HCT116 (cell line): ENCODE data around the gene PIK3R2. TPM values are rescaled to one million over a fixed set of nuclear protein-coding genes. Genes with fewer than 3 reads are reported as not detected.

Experiments
- ATAC-seq: fragments of 200-7000 bp; cut with Tn5 transposase; 2 replicates; pipeline ENCODE4 v1.9.1; 2020; ENCODE audit warnings: mild to moderate bottlenecking, moderate library complexity
- BruUV-seq: library from RNA; stranded (reverse); fragments of 400-500 nt; replicated peaks from 2 replicates; lab custom pipeline; 2021; lab: Mats Ljungman, UMichigan
- CTCF ChIA-PET: fragments of 300-600 bp; sonication (Branson Sonifier 250); formaldehyde crosslinking; loops from one replicate; lab custom pipeline; 2021; ENCODE audit warnings: antibody characterized with exemption; lab: Charles Lee
- POLR2A ChIA-PET: fragments of 300-600, 350-600 bp; sonication (Branson Sonifier 250); formaldehyde crosslinking; loops from one replicate; lab custom pipeline; 2021; ENCODE audit warnings: antibody characterized with exemption; lab: Charles Lee
- RAD21 ChIA-PET, 2 experiments: fragments of 300-600 bp; sonication (Branson Sonifier 250); formaldehyde crosslinking; loops; one replicate each; lab custom pipeline; 2023; ENCODE audit warnings: low total read pairs in 2 of 2; ENCODE audit not compliant: uncharacterized antibody in 2 of 2, unreplicated experiment in 2 of 2, low non-redundant PET in 1 of 2; lab: Charles Lee
- DNase-seq: peaks from one replicate; pipeline ENCODE4 v3.0.0-alpha.2; 2010; ENCODE audit warnings: low read depth, low spot score
- H2AFZ ChIP-seq: fragments of 200-600 bp; shearing (Covaris generic), sonication (generic); 2 replicates; pipeline ENCODE4 v1.6.1; 2017; ENCODE audit warnings: low read depth, mixed run types, mixed read lengths, antibody characterized with exemption, low read length; ENCODE audit not compliant: poor library complexity, severe bottlenecking
- H3K27ac ChIP-seq: 2 replicates; pipeline ENCODE4 v1.5.1; 2012; ENCODE audit warnings: low read depth, low read length
- H3K27me3 ChIP-seq: fragments of 200-600 bp; sonication (generic); 2 replicates; pipeline ENCODE4 v1.6.1; 2016; ENCODE audit warnings: mixed run types, low read length, mixed read lengths; ENCODE audit not compliant: insufficient read depth
- H3K36me3 ChIP-seq, 2 experiments: fragments of 200-500 bp in 1 of 2; fragments of 200-600 bp in 1 of 2; sonication (Bioruptor generic) in 1 of 2; sonication (generic) in 1 of 2; 2 replicates each; pipeline versions ENCODE4 v1.5.1 to v1.6.1; 2014 to 2016; ENCODE audit warnings: low read length in 2 of 2, inconsistent platforms in 1 of 2, mixed read lengths in 1 of 2, mixed run types in 1 of 2; ENCODE audit not compliant: insufficient read depth in 2 of 2, control insufficient read depth in 1 of 2
- H3K4me1 ChIP-seq, 2 experiments: fragments of 200-600 bp in 1 of 2; sonication (generic) in 1 of 2; 2 replicates each; pipeline versions ENCODE4 v1.5.1 to v1.6.1; 2012 to 2017; ENCODE audit warnings: low read length in 2 of 2, inconsistent platforms in 1 of 2, mild to moderate bottlenecking in 1 of 2, mixed read lengths in 1 of 2, mixed run types in 1 of 2, moderate library complexity in 1 of 2; ENCODE audit not compliant: insufficient read depth in 2 of 2, control insufficient read depth in 1 of 2
- H3K4me2 ChIP-seq: fragments of 200-600 bp; sonication (generic); 2 replicates; pipeline ENCODE4 v1.6.1; 2017; ENCODE audit warnings: mixed run types, low read length, mixed read lengths
- H3K4me3 ChIP-seq, 2 experiments: fragments of 200-600 bp in 1 of 2; sonication (generic) in 1 of 2; replicated peaks in 1 of 2; 2 replicates each; pipeline ENCODE4 v1.5.1; 2011 to 2016; ENCODE audit warnings: low read length in 2 of 2, control low read depth in 1 of 2, low read depth in 1 of 2, mild to moderate bottlenecking in 1 of 2, mixed read lengths in 1 of 2, mixed run types in 1 of 2
- H3K79me2 ChIP-seq: fragments of 200-600 bp; sonication (generic); 2 replicates; pipeline ENCODE4 v1.6.1; 2017; ENCODE audit warnings: mild to moderate bottlenecking, mixed run types, low read length, moderate library complexity, mixed read lengths; ENCODE audit not compliant: insufficient read depth
- H3K9ac ChIP-seq: fragments of 200-600 bp; sonication (generic); 2 replicates; pipeline ENCODE4 v1.6.1; 2016; ENCODE audit warnings: low read length, mixed read lengths
- H3K9me2 ChIP-seq: fragments of 200-600 bp; sonication (generic), shearing (Covaris generic); 2 replicates; pipeline ENCODE4 v1.6.1; 2017; ENCODE audit warnings: mixed run types, mild to moderate bottlenecking, moderate library complexity; ENCODE audit not compliant: insufficient read depth
- H3K9me3 ChIP-seq, 2 experiments: fragments of 200-500 bp in 1 of 2; fragments of 200-600 bp in 1 of 2; sonication (Bioruptor generic) in 1 of 2; sonication (generic) in 1 of 2; 2 replicates each; pipeline ENCODE4 v1.6.1; 2014 to 2017; ENCODE audit warnings: low read length in 2 of 2, mixed read lengths in 2 of 2, inconsistent platforms in 1 of 2, low read depth in 1 of 2, mild to moderate bottlenecking in 1 of 2, mixed run types in 1 of 2, moderate library complexity in 1 of 2; ENCODE audit not compliant: control insufficient read depth in 1 of 2, insufficient read depth in 1 of 2
- H4K20me1 ChIP-seq: fragments of 200-600 bp; sonication (generic), shearing (Covaris generic); 2 replicates; pipeline ENCODE4 v1.6.1; 2017; ENCODE audit warnings: mixed run types, mild to moderate bottlenecking, moderate library complexity; ENCODE audit not compliant: insufficient read depth
- ATF3 ChIP-seq: IDR thresholded peaks from 2 replicates; pipeline ENCODE4 v1.6.1; 2012
- CBX3 ChIP-seq: IDR thresholded peaks from 2 replicates; pipeline ENCODE4 v1.6.1; 2012; ENCODE audit warnings: low read depth
- ELF1 ChIP-seq: IDR thresholded peaks from 2 replicates; pipeline ENCODE4 v1.6.1; 2012; ENCODE audit warnings: low read depth, borderline replicate concordance
- EZH2 ChIP-seq: fragments of 200-600 bp; sonication (generic); IDR thresholded peaks from 2 replicates; pipeline ENCODE4 v1.6.1; 2017; ENCODE audit warnings: antibody characterized with exemption, mixed run types
- EZH2phosphoT487 ChIP-seq: fragments of 200-600 bp; IDR thresholded peaks from 2 replicates; pipeline ENCODE4 v1.6.1; 2018; ENCODE audit warnings: antibody characterized with exemption, borderline replicate concordance
- FOSL1 ChIP-seq: IDR thresholded peaks from 2 replicates; pipeline ENCODE4 v1.6.1; 2012; ENCODE audit warnings: low read depth
- JUND ChIP-seq: IDR thresholded peaks from 2 replicates; pipeline ENCODE4 v1.6.1; 2012
- MAX ChIP-seq: IDR thresholded peaks from 2 replicates; pipeline ENCODE4 v1.6.1; 2012
- POLR2A ChIP-seq: IDR thresholded peaks from 2 replicates; pipeline ENCODE4 v1.7.0; 2011; ENCODE audit warnings: borderline replicate concordance; ENCODE audit not compliant: insufficient read depth, insufficient read length; ENCODE audit errors: extremely low read depth
- POLR2AphosphoS5 ChIP-seq: IDR thresholded peaks from 2 replicates; pipeline ENCODE4 v1.6.1; 2011; ENCODE audit warnings: mild to moderate bottlenecking, low read depth, low read length, moderate library complexity
- RAD21 ChIP-seq: IDR thresholded peaks from 2 replicates; pipeline ENCODE4 v1.6.1; 2012; ENCODE audit warnings: low read depth, mild to moderate bottlenecking
- REST ChIP-seq: IDR thresholded peaks from 2 replicates; pipeline ENCODE4 v1.6.1; 2012; ENCODE audit warnings: low read depth
- SIN3A ChIP-seq: IDR thresholded peaks from 2 replicates; pipeline ENCODE4 v1.6.1; 2012; ENCODE audit warnings: low read depth
- SP1 ChIP-seq: IDR thresholded peaks from 2 replicates; pipeline ENCODE4 v1.6.1; 2012; ENCODE audit warnings: low read depth
- SRF ChIP-seq: IDR thresholded peaks from 2 replicates; pipeline ENCODE4 v1.6.1; 2012; ENCODE audit warnings: low read depth
- YY1 ChIP-seq: IDR thresholded peaks from 2 replicates; pipeline ENCODE4 v1.6.1; 2011; ENCODE audit warnings: low read length, low read depth, moderate library complexity, mild to moderate bottlenecking; ENCODE audit not compliant: insufficient replicate concordance; ENCODE audit errors: extremely low read depth
- ZBTB33 ChIP-seq: IDR thresholded peaks from 2 replicates; pipeline ENCODE4 v1.6.1; 2011; ENCODE audit warnings: mild to moderate bottlenecking, low read length, moderate library complexity; ENCODE audit not compliant: insufficient replicate concordance; ENCODE audit errors: extremely low read depth
- ZFX ChIP-seq: fragments of 450-650 bp; IDR thresholded peaks from 2 replicates; pipeline ENCODE4 v1.6.1; 2017
- ZNF274 ChIP-seq: fragments of 200-500 bp; sonication (Bioruptor generic); IDR thresholded peaks from 2 replicates; pipeline ENCODE4 v1.6.1; 2014; ENCODE audit warnings: mild to moderate bottlenecking, low read depth, low read length, inconsistent platforms
- intact Hi-C: fragments of 100-400 bp; cut with micrococcal nuclease; formaldehyde crosslinking; loops from 2 replicates; pipeline ENCODE4 v1.10.0; 2022
- total RNA-seq: library from RNA; stranded (reverse); gene quantifications from one replicate; pipeline ENCODE4 v1.2.1, GENCODE V29; 2021; ENCODE audit not compliant: unreplicated experiment

PIK3R2 gene
- total RNA-seq, 1 experiment from 2014 or later, result 53.4 TPM

- BruUV-seq, result no TSS peak
- RAD21 ChIA-PET, result no interaction called here
- DNase-seq (peak; percentile 48), ATAC-seq (no peak)
- intact Hi-C loops, result loop anchor here (10.0 kb wide), 1 partner anchor 152 kb away; the partner anchor contains the start of gene ARRDC2
- Histone ChIP-seq H3K4me3 (no peak overlapping the region), H3K9ac (peak overlapping the region; percentile 38; the same call in 1 of the 2 replicates), H3K27me3 (no peaks in the 10 kb centered on the region), H3K27ac (peak overlapping the region; percentile 82), H3K4me1 (peaks cover 41 to 58% of the 10 kb centered on the region in 2 experiments), H3K79me2 (peaks cover 38% of the 10 kb centered on the region), H3K4me2 (peak overlapping the region; percentile 61), H3K36me3 (peaks cover 0 to 16% of the 10 kb centered on the region in 2 experiments; a peak in 1 of 4 replicates), H3K9me2 (no peaks in the 10 kb centered on the region), H4K20me1 (no peaks in the 10 kb centered on the region), H3K9me3 (no peaks in the 10 kb centered on the region), H2AFZ (no peak overlapping the region)
- POLR2A ChIA-PET, result interaction anchor here (1.1 kb wide), 1 partner anchor 95 kb away, joined by 3 read pairs; no protein-coding TSS in a partner anchor
- CTCF ChIA-PET, result interaction anchor here (1.3 kb wide), 1 partner anchor 44 kb away, joined by 5 read pairs; no protein-coding TSS in a partner anchor
- TF ChIP-seq JUND, result no peak
- no peak for TF ChIP-seq SRF
- TF ChIP-seq POLR2AphosphoS5, result peak; percentile 42
- TF ChIP-seq REST, result no peak
- TF ChIP-seq EZH2phosphoT487, result no peak
- no peak for TF ChIP-seq YY1
- no peak for TF ChIP-seq EZH2
- no peak for TF ChIP-seq ATF3
- no peak for TF ChIP-seq FOSL1
- TF ChIP-seq CBX3, result no peak
- TF ChIP-seq ELF1, result no peak
- TF ChIP-seq MAX, result peak; percentile 52; the same call in 1 of the 2 replicates
- TF ChIP-seq SP1, result no peak
- no peak for TF ChIP-seq SIN3A
- TF ChIP-seq POLR2A, result no peak
- TF ChIP-seq ZNF274, result no peak
- no peak for TF ChIP-seq RAD21
- TF ChIP-seq ZFX, result peak; percentile 32
- no peak for TF ChIP-seq ZBTB33
Observed at GRCh38 chr19:18156841-18157464, 4.0 kb downstream of the PIK3R2 start.
